GM21619 (cell line): ENCODE results near the gene ZFYVE27.
A peak's percentile ranks its signal among the peaks of the same experiment; 100 is the strongest.

Experiments used
- ATAC-seq: cut with Tn5 transposase; IDR thresholded peaks from one replicate; pipeline ENCODE4 v1.9.1; 2021; ENCODE audit not compliant: unreplicated experiment

ZFYVE27 gene

GRCh38 chr10:97714401-97715258, 22.3 kb upstream of the ZFYVE27 start:
- peak; percentile 35 for ATAC-seq

GRCh38 chr10:97715259-97715874, 21.6 kb upstream of the ZFYVE27 start:
- ATAC-seq = no peak

- ATAC-seq = no peak
These were observed 19.3 kb upstream of the ZFYVE27 start for GRCh38 chr10:97717627-97718026.

- no peak for ATAC-seq
These were observed 18.8 kb upstream of the ZFYVE27 start for GRCh38 chr10:97718178-97718577.

- no peak for ATAC-seq
These were observed 18.2 kb upstream of the ZFYVE27 start for GRCh38 chr10:97718659-97719142.

GRCh38 chr10:97719602-97720001, 17.3 kb upstream of the ZFYVE27 start:
- no peak for ATAC-seq

GRCh38 chr10:97721871-97722780, 14.8 kb upstream of the ZFYVE27 start:
- ATAC-seq = no peak

GRCh38 chr10:97723001-97723400, 13.9 kb upstream of the ZFYVE27 start:
- ATAC-seq = no peak

- ATAC-seq = no peak
These were observed 12.5 kb upstream of the ZFYVE27 start for GRCh38 chr10:97724341-97724941.

GRCh38 chr10:97726636-97727178, 10.2 kb upstream of the ZFYVE27 start:
- ATAC-seq = no peak

- ATAC-seq = no peak
These were observed 7.9 kb upstream of the ZFYVE27 start for GRCh38 chr10:97729014-97729413.

- no peak for ATAC-seq
These were observed 5.4 kb upstream of the ZFYVE27 start for GRCh38 chr10:97731346-97732051.

GRCh38 chr10:97732052-97732359, 4.9 kb upstream of the ZFYVE27 start:
- no peak for ATAC-seq

- ATAC-seq = no peak
These were observed 3.7 kb upstream of the ZFYVE27 start for GRCh38 chr10:97733256-97733655.

- no peak for ATAC-seq
These were observed 2.9 kb upstream of the ZFYVE27 start for GRCh38 chr10:97734021-97734420.

- peak; percentile 8 for ATAC-seq
These were observed 476 bp upstream of the ZFYVE27 start for GRCh38 chr10:97736403-97736901.

GRCh38 chr10:97737770-97738265, 890 bp downstream of the ZFYVE27 start:
- ATAC-seq = peak; percentile 9

- no peak for ATAC-seq
These were observed 1.7 kb downstream of the ZFYVE27 start for GRCh38 chr10:97738616-97739015.

- no peak for ATAC-seq
These were observed 3.7 kb downstream of the ZFYVE27 start for GRCh38 chr10:97740613-97741012.
